GM19455 (cell line): ENCODE results near the gene BBS7.

Experiments
- ATAC-seq: cut with Tn5 transposase; IDR thresholded peaks from one replicate; pipeline ENCODE4 v1.9.1; 2021; ENCODE audit not compliant: unreplicated experiment

The BBS7 gene

GRCh38 chr4:121792966-121793365, 77.3 kb downstream of the BBS7 start:
- no peak for ATAC-seq

DNA sequence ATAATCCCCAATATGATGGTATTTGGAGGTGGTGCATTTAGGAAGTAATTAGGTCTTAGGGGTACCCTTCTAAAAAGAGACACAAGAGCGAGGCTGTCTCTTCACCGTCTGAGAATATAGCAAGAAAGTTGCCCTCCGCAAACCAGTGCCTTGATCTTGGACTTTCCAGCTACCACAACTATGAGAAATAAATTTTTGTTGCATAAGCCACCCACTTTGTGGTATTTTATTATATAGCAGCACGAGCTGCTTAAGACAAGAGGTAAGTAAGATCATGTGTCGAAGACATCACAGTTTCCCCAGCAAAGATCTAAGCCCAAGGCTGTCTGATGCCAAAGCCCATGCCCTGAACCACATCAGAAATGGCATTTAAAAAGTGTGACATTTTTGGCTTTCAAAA, 78.8 kb downstream of the BBS7 start:
- no peak for ATAC-seq

GRCh38 chr4:121790976-121791375, 79.3 kb downstream of the BBS7 start:
- no peak for ATAC-seq

DNA sequence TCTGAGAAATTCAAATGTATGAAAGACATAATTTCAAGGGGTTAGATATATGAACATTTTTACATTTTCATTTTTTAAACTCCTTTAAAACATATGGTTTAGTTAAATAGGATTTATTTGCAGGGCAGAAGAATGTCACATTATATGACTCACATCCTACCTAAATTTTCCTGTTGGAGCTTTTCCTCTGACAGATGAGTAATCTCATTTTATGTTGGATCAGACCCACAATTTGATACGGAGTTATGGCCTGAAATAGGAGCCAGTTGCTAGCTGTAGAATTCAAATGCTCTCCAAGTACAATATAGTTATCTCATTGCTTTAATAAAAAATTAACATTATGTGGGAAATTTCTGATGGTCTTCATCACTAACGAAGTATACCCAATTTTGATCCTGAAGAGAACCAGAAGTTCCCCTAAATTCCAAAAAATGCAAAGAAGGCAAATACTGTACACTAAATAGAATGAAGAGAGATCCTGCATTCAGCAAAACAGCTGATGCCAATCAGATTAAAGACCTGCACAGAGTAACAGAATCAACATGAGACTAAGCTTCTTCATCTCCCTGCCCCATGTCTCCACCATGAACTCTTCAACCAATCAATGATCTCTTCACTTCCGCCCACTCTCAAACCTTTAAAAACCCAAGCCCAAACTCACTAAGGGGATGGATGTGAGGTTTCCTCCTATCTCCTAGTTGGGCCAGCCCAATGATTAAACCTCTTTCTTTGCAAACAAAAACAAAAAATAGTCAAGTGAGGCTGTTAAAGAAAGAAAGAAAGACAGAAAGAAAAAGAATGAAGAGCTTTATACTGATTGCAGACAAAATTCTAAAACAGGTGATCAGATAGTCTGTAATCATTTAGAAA, 80.1 kb downstream of the BBS7 start:
- ATAC-seq: no peak

GRCh38 chr4:121789455-121789854, 80.8 kb downstream of the BBS7 start:
- ATAC-seq: no peak

DNA sequence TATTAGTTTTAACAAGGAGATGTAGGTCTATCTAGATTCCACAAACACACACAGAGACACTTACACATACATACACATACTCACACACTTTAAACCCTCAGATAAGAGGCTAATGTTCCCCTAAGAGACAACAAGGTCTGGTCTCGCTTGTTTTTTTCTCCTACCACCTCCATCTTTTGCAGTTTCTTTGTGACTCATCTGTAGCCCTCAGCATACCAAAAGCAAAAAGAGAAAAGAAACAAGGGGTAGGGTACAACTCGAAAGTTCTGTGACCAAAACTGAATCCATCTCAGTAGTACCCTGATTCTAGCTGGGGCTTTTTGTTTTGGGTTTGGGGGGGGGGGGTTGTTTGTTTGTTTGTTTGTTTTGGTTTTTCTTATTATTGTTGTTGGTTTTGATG, 81.4 kb downstream of the BBS7 start:
- ATAC-seq: peak; percentile 94

DNA sequence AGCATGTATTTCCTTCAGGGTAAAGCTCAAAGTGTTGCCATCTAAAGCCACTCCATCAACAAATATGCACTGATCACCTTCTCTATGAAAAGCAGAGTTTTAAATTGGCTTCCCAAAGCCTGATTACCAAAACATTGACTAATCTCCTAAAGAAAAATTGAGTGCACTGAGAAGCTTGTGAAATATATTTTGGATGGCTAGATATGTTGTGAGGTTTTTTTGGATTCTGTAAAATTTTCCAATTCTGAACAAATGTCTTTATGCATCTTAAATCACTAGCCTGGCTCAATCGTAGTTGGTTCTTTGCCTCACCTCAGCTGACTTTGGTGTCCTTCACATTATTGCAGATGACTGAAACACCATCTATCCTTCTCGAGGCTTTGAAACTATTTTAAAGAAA, 84.1 kb downstream of the BBS7 start:
- no peak for ATAC-seq

- no peak for ATAC-seq
Observed at GRCh38 chr4:121785479-121785878, 84.8 kb downstream of the BBS7 start.

DNA sequence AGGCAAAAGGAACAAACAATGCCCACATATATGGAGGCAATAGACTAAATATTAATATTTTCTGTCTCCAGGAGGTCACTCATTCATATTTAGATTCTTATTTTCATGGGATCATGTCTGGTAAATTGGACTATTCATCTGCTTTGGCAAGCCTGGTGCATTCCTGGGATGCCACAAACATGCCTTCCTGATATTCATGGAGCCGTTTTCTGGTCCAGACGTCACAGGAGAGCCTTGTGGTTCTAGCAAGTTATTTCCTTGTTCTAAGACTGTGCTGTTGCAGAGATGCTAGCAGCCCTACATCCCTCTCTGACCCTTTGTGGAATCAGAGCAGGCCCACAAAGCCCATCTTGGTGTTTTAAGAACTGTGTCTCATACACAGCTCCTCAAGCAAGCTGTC, 85.3 kb downstream of the BBS7 start:
- no peak for ATAC-seq

DNA sequence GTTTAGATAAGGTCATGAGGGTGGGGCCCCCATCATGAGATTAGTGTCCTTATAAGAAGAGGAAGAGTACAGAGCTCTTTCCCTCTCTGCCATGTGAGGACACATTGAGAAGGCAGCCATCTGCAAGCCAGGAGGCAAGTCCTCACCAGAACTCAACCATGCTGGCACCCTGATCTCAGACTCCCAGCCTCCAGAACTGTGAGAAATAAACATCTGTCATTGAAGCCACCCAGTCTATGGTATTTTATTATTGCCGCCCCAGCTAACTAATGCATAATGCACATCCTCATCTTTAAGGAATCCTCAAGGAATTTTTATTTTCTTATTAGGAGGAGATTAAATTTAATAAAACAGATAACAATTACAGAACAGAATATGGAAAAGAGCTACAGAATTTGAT, 85.9 kb downstream of the BBS7 start:
- ATAC-seq: no peak

GRCh38 chr4:121783210-121783609, 87.1 kb downstream of the BBS7 start:
- ATAC-seq: no peak

DNA sequence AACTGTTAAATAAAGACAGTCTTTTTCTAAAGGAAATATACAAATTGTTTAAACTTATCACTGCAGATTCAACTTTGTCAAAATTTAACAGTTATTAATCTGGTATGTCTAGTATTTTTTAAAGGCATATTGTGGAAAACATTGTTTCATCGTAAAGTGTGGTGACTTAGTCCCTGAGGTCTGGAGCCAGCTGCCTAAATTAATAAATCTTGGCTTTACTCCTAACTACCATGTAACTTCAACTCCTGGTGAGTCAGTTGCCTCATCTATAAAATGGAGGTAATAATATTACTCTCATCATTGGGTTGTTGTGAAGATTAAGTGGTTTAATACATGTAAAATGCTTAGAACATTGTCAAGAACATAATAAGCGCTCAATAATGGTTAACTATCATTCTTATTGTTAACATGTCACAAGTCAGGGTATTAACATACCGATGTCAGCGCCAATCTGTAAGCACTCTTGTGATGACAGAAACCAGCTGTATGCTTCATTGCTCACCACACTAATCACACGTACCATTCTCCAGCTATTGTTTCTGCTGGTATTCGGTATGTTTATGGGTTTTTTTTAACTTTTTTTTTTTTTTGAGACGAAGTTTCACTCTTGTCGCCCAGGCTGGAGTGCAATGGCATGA, 91.2 kb downstream of the BBS7 start:
- no peak for ATAC-seq

- peak; percentile 48 for ATAC-seq
Observed at GRCh38 chr4:121777625-121778024, 92.6 kb downstream of the BBS7 start.

DNA sequence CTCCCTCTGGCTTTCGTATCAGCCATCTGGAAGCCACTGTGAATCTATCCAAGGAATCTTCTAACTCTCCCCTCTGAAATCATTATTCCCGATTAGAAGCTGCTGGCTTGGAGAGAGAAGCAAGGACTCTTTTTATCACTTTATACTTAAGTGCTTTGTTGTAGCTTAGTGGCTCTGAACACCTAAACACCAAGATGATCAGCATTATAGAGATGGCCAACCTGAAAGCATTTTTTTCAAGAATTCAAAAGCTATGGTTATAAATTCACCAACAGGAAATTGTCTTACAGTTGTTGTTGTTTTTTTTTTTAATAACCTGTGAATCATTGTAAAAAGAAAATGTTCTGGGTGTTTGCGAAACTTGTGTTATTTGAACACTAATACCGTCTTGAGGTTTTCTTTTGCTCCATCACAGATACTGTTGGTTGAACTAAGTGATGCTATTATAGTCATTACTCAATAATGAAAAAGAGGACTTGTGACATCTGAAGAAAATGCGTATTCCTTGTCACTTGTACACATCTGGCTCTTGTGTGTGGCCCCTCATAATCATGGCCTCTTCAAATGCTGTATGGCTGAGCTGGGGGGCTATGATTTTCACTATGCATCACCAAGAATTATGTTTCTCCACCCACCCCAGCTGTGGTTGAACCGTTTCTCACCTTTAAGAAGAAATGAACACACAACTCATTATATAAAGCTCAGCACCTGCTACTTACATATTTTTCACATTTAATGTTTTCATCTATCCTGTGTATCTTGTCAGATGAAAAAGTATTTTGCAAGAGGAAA, 93.5 kb downstream of the BBS7 start:
- ATAC-seq: no peak
